PC-9 (cell line): ENCODE results near the gene ABCD4.

ENCODE experiments used
- EZH2 ChIP-seq: fragments of 200-600 bp; sonication (generic); IDR thresholded peaks from 2 replicates; pipeline ENCODE4 v1.8.0; 2017; ENCODE audit warnings: antibody characterized with exemption, low read depth
- TF ChIP-seq, protein P1 (sequence below): fragments of 200-600 bp; sonication (generic); conservative IDR thresholded peaks from 2 replicates; pipeline ENCODE4 v1.6.1; 2017; ENCODE audit warnings: mixed run types, antibody characterized with exemption, mild to moderate bottlenecking, moderate library complexity

DNA sequence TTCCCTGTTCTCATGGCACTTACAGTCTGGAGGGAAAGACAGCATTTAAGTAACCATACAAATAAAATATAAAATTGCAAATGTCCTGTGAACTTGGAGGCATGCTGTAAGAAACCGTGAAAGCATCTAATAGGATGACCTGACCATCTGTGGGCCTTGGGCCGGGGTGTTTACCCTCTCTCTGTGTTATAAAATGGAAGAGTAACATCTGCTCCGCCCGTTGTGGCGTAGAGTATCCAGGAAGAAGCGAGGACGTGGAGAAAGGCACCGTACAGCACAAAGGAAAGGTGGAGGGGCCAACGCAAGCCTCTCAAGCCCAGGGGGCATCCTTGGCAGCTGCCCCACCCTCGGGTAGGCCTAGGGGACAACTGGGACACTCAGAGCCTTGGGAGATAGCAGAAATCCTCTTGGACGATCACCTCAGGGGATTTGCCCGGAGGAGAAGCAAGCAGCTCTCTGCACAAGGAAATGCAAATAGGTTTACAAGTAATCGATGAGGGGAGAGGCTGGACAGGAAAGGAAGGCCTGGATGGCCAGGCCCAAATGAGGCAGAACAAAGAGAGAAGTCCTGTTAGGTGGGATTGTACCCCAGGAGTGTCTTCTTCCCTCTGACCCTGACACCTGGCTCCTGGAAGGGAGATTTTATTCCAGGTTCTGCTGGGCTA, 37.3 kb downstream of the ABCD4 start:
- TF ChIP-seq EZH2, result no peak
- TF ChIP-seq, protein P1, sequence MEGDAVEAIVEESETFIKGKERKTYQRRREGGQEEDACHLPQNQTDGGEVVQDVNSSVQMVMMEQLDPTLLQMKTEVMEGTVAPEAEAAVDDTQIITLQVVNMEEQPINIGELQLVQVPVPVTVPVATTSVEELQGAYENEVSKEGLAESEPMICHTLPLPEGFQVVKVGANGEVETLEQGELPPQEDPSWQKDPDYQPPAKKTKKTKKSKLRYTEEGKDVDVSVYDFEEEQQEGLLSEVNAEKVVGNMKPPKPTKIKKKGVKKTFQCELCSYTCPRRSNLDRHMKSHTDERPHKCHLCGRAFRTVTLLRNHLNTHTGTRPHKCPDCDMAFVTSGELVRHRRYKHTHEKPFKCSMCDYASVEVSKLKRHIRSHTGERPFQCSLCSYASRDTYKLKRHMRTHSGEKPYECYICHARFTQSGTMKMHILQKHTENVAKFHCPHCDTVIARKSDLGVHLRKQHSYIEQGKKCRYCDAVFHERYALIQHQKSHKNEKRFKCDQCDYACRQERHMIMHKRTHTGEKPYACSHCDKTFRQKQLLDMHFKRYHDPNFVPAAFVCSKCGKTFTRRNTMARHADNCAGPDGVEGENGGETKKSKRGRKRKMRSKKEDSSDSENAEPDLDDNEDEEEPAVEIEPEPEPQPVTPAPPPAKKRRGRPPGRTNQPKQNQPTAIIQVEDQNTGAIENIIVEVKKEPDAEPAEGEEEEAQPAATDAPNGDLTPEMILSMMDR, result no peak
